Spinal cord (tissue), 10 donors: Measurements from ENCODE around the gene CLSTN3. TPM values are rescaled to one million over a fixed set of nuclear protein-coding genes. Genes with fewer than 3 reads are reported as not detected.

Experiments
- DNase-seq, 6 donors: peaks; one replicate each; pipeline versions ENCODE4 v3.0.0 to v3.0.0-alpha.2; 2013 to 2015; ENCODE audit warnings: low spot score in 6 of 6, low read depth in 4 of 6
- H3K27ac ChIP-seq: one replicate; pipeline ENCODE4 v1.5.1; 2013; ENCODE audit warnings: low read depth, low read length, control low read depth
- H3K27me3 ChIP-seq: one replicate; pipeline ENCODE4 v1.6.1; 2013; ENCODE audit warnings: low read length; ENCODE audit not compliant: control insufficient read depth, insufficient read depth
- H3K36me3 ChIP-seq: one replicate; pipeline ENCODE4 v1.6.1; 2013; ENCODE audit warnings: low read length; ENCODE audit not compliant: control insufficient read depth, insufficient read depth
- H3K4me1 ChIP-seq: one replicate; pipeline ENCODE4 v1.6.1; 2013; ENCODE audit warnings: low read length; ENCODE audit not compliant: control insufficient read depth, insufficient read depth
- H3K4me3 ChIP-seq: one replicate; pipeline ENCODE4 v1.5.1; 2013; ENCODE audit warnings: low read depth, low read length, control low read depth
- H3K9me3 ChIP-seq: one replicate; pipeline ENCODE4 v1.6.1; 2013; ENCODE audit warnings: low read length; ENCODE audit not compliant: control insufficient read depth, insufficient read depth
- WGBS: methylation state at CpG from one replicate; pipeline ENCODE4 v1.1.5; 2013; ENCODE audit warnings: missing lambda C conversion rate; ENCODE audit not compliant: insufficient coverage; 5-methylcytosine and 5-hydroxymethylcytosine counted together
- polyA plus RNA-seq, 2 donors: library from polyadenylated mRNA; unstranded; fragments of 120-200 nt; gene quantifications; one replicate each; pipeline ENCODE4 v1.2.1, GENCODE V29; 2013; ENCODE audit not compliant: insufficient read length in 2 of 2
- total RNA-seq, 2 donors: library from RNA; depleted of rRNA in 1 of 2; stranded (reverse); fragments of 120-200 nt in 1 of 2; fragments of >200 nt in 1 of 2; gene quantifications; one replicate each; pipeline versions ENCODE4 v1.2.3 to v1.2.4, GENCODE V29; 2013 to 2014
- donor health status: healthy.

The CLSTN3 gene
- total and polyA plus RNA-seq, 4 donors: 33.9 to 215 (median 174) TPM

- Histone ChIP-seq H3K27ac (no peak overlapping the region), H3K9me3 (no peaks in the 10 kb centered on the region), H3K4me1 (peaks cover 15% of the 10 kb centered on the region), H3K36me3 (no peaks in the 10 kb centered on the region), H3K4me3 (no peak overlapping the region), H3K27me3 (no peaks in the 10 kb centered on the region)
- no CpG with 5 or more reads among the region's 4 CpGs for WGBS
- no peak for DNase-seq
Observed at GRCh38 chr12:7112041-7112440, 18.1 kb upstream of the CLSTN3 start.

GRCh38 chr12:7113389-7113871, 16.7 kb upstream of the CLSTN3 start:
- peak in 2 of 6 donors; percentile 59 to 75 for DNase-seq

GRCh38 chr12:7114008-7114407, 16.2 kb upstream of the CLSTN3 start:
- Histone ChIP-seq H3K9me3 (no peaks in the 10 kb centered on the region), H3K27me3 (no peaks in the 10 kb centered on the region), H3K36me3 (no peaks in the 10 kb centered on the region), H3K4me1 (peaks cover 3% of the 10 kb centered on the region), H3K4me3 (no peak overlapping the region), H3K27ac (no peak overlapping the region)
- WGBS: 92% methylated on average over 11 of the region's 11 CpGs
- DNase-seq: no peak

More at GRCh38 chr12:7113389-7113871, 16.7 kb upstream of the CLSTN3 start:
- Histone ChIP-seq H3K9me3 (no peaks in the 10 kb centered on the region), H3K36me3 (no peaks in the 10 kb centered on the region), H3K4me3 (no peak overlapping the region), H3K27me3 (no peaks in the 10 kb centered on the region), H3K4me1 (peaks cover 8% of the 10 kb centered on the region), H3K27ac (no peak overlapping the region)
- WGBS: 42% methylated on average over 4 of the region's 5 CpGs

GRCh38 chr12:7114851-7115250, 15.3 kb upstream of the CLSTN3 start:
- WGBS: 77% methylated on average over 4 of the region's 6 CpGs

GRCh38 chr12:7116196-7116595, 14.0 kb upstream of the CLSTN3 start:
- Histone ChIP-seq H3K27ac (no peak overlapping the region), H3K27me3 (no peaks in the 10 kb centered on the region), H3K4me3 (no peak overlapping the region), H3K36me3 (no peaks in the 10 kb centered on the region), H3K9me3 (no peaks in the 10 kb centered on the region), H3K4me1 (no peaks in the 10 kb centered on the region)
- no peak for DNase-seq
- 77% methylated on average over 3 of the region's 3 CpGs for WGBS

More at GRCh38 chr12:7114851-7115250, 15.3 kb upstream of the CLSTN3 start:
- DNase-seq: no peak
- H3K27me3 ChIP-seq: no peaks in the 10 kb centered on the region
- H3K4me3 ChIP-seq: no peak overlapping the region
- H3K9me3 ChIP-seq: no peaks in the 10 kb centered on the region
- no peaks in the 10 kb centered on the region for H3K36me3 ChIP-seq
- no peak overlapping the region for H3K27ac ChIP-seq
- H3K4me1 ChIP-seq: no peaks in the 10 kb centered on the region

- no peaks in the 10 kb centered on the region for H3K9me3 ChIP-seq
- no peak overlapping the region for H3K4me3 ChIP-seq
- WGBS: 80% methylated on average over 8 of the region's 9 CpGs
- no peak overlapping the region for H3K27ac ChIP-seq
- DNase-seq: no peak
- no peaks in the 10 kb centered on the region for H3K27me3 ChIP-seq
- H3K4me1 ChIP-seq: no peaks in the 10 kb centered on the region
- H3K36me3 ChIP-seq: no peaks in the 10 kb centered on the region
Observed at GRCh38 chr12:7116916-7117315, 13.3 kb upstream of the CLSTN3 start.

GRCh38 chr12:7117670-7118069, 12.5 kb upstream of the CLSTN3 start:
- Histone ChIP-seq H3K36me3 (no peaks in the 10 kb centered on the region), H3K27me3 (no peaks in the 10 kb centered on the region), H3K4me3 (no peak overlapping the region), H3K4me1 (no peaks in the 10 kb centered on the region), H3K9me3 (no peaks in the 10 kb centered on the region), H3K27ac (no peak overlapping the region)
- no peak for DNase-seq
- WGBS: 74% methylated on average over 3 of the region's 3 CpGs

GRCh38 chr12:7118881-7119280, 11.3 kb upstream of the CLSTN3 start:
- WGBS: 54% methylated on average over 3 of the region's 3 CpGs
- DNase-seq: no peak
- no peak overlapping the region for H3K4me3 ChIP-seq
- no peaks in the 10 kb centered on the region for H3K27me3 ChIP-seq
- no peaks in the 10 kb centered on the region for H3K4me1 ChIP-seq
- H3K27ac ChIP-seq: no peak overlapping the region
- H3K9me3 ChIP-seq: no peaks in the 10 kb centered on the region
- H3K36me3 ChIP-seq: no peaks in the 10 kb centered on the region

- no peak overlapping the region for H3K4me3 ChIP-seq
- H3K9me3 ChIP-seq: no peaks in the 10 kb centered on the region
- no peak for DNase-seq
- no peak overlapping the region for H3K27ac ChIP-seq
- WGBS: 79% methylated on average over 5 of the region's 5 CpGs
- no peaks in the 10 kb centered on the region for H3K27me3 ChIP-seq
- no peaks in the 10 kb centered on the region for H3K4me1 ChIP-seq
- no peaks in the 10 kb centered on the region for H3K36me3 ChIP-seq
Observed at GRCh38 chr12:7120166-7120565, 10.0 kb upstream of the CLSTN3 start.

- WGBS: 60% methylated on average over 1 of the region's 5 CpGs
- Histone ChIP-seq H3K4me1 (no peaks in the 10 kb centered on the region), H3K9me3 (no peaks in the 10 kb centered on the region), H3K27ac (no peak overlapping the region), H3K27me3 (no peaks in the 10 kb centered on the region), H3K4me3 (no peak overlapping the region), H3K36me3 (no peaks in the 10 kb centered on the region)
- DNase-seq: no peak
Observed at GRCh38 chr12:7121324-7121723, 8.8 kb upstream of the CLSTN3 start.
